GM19463 (cell line): ENCODE results near the gene EMX2.
A peak's percentile ranks its signal among the peaks of the same experiment; 100 is the strongest.

ENCODE experiments used
- ATAC-seq: cut with Tn5 transposase; IDR thresholded peaks from one replicate; pipeline ENCODE4 v1.9.1; 2021; ENCODE audit warnings: mild to moderate bottlenecking, moderate library complexity; ENCODE audit not compliant: unreplicated experiment

EMX2 gene

DNA sequence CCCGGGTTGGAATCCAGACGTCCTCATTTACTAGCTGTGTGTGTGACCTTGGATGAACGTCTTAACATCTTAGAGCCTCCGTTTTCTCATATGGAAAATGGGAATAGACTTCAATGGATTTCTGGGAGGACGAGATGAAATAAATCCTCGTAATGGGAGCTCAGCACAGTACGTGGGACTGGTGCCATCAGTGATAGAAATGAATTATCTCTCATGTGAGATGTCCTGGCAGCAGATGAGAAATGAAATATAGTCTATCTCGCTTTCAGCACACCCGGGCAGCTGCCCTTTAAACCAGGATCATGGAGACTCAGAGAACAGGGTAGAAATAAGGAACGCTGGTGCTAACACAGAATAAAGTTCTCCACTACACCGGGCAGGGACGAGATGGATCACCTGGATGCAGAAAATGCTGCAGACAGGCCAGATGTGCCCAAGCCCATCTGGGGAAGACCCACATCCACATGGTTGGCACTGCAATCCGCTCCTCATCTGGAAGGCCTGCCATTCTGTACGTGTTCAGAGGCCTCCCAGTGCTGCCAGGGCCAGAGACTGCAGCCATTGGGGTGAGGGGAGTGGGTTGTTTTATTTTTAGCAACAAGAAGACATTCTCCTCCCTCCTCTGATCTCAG, 11.1 kb upstream of the EMX2 start:
- no peak for ATAC-seq

DNA sequence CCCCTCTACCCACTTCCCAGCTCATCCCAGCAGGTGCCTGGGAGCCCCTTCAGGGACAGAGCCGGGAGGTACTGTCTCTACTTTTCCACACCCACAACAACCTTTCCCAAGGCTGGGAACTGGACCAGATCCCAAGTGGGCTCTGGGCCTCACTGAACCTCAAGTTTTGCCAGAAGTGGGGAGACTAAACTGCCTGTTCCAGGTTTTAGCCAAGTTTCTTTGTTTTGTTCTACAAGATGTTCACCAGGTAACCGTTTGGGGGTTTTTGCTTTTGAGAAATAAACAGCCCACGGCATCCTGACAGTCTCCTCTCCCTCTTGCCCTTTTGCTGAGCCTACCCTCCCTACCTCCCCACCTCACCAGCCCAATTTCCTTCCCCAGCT, 10.6 kb upstream of the EMX2 start:
- no peak for ATAC-seq

DNA sequence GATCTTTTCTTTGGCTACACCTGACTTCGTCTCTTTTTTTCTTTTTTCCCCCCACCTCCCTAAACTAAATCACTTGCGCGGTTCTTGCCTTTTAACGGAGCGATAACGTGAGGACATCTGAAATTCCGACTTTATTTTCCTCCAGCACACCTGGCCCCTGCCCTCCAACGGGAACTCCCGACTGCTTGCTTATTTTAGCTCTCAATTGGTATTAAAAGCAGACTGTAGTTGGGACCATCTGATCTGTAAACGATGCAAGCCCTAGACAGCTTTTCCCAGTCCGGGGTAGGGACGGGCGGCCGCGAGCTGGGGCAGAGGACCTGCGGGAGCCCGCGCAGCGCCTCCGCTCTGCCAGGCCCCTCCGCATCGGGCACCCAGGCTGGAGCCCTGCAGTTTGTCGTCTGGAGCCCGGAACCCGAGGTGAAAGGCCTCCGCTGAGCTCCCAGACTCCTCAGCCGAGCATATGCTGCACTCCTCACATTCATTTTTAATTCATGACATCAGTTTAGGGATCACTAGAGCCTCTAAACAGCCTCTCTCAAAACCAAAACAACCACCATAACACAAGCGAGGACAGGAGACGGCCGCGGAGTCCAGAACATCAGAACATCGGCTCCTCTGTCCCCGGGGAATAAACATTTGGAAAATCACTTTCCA, 10.0 kb upstream of the EMX2 start:
- ATAC-seq, result no peak

DNA sequence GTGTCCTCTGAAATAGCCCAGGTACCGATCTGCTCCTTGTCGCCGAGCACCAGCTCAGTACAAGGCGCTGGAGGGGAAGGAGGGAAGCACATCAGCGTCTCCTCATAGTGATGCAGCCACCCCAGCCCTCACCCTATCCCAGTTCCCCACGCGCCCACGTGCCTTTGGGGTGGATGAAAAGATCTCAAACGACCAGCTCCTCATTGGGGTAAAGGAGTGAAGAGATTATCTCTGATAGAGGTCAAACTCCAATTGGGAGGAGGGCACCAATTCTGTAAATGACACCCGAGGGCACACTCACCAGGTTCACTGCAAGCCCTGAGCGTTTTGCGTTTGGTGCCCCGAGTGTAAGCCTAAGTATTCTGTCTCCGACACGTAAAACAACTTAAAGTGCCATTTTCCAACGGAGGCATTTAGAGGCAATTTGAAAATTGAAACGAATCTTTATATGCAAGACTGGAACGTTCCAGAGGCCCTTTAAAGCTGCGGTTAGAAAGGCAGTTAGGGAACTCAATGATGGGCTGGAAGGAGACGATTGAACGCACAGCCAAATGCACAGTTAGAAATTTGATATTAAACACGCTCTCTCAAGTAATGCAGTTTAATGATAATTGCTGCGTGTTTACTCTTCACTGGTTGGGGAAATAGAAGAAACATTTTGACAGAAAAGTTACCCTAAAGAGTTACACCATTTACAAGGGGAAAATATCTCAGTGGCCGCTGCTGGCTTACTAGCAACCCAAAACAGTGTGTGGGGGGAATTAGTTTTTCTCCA, 8.9 kb upstream of the EMX2 start:
- no peak for ATAC-seq

DNA sequence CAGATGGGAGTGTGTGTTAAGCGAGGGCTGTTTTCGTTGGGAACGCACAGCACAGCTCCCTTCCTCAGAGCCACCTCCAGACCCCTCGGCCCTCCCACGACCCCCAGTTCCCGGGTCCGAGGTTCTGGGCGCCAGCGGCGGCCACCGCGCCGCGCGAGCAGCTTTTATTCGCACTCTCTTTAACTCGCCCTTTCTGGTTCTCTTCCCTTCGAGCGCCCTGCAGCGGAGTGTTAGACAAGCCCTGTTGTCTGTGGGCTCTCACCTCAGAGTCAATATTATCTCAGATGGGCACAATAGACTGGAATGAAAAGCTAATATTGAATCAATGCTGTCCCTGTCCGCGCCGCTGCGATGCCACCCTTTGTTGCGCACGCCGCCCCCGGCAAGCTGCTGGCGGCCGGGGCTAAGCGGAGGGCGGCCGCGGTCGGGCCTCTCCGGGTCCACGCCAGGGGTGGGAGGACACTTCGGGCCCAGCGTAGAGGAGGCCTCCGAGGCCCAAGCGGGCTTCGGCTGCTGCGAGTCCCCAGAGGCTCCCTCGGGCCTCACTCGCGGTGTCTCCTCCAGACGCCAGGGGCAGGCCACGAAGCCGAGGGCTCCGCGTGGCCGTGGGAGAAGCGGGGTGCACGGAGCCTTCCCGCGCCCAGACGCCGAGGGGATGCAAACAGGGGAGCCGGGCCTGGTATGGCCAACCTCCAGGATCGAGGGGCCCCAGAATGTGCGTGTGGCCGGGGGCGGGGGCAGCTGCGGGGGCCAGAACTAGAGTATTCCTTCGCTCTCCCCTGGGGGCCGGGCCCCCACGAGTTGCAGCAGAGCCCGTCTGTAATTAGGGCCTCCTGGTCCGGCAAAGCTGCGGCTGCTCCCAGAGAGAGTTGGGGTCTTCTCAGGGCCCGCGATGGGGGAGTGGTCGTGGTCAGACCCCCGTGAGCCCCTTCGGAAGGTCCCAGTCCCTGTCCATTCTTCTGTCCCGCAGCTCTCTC, 7.9 kb upstream of the EMX2 start:
- ATAC-seq, result no peak

DNA sequence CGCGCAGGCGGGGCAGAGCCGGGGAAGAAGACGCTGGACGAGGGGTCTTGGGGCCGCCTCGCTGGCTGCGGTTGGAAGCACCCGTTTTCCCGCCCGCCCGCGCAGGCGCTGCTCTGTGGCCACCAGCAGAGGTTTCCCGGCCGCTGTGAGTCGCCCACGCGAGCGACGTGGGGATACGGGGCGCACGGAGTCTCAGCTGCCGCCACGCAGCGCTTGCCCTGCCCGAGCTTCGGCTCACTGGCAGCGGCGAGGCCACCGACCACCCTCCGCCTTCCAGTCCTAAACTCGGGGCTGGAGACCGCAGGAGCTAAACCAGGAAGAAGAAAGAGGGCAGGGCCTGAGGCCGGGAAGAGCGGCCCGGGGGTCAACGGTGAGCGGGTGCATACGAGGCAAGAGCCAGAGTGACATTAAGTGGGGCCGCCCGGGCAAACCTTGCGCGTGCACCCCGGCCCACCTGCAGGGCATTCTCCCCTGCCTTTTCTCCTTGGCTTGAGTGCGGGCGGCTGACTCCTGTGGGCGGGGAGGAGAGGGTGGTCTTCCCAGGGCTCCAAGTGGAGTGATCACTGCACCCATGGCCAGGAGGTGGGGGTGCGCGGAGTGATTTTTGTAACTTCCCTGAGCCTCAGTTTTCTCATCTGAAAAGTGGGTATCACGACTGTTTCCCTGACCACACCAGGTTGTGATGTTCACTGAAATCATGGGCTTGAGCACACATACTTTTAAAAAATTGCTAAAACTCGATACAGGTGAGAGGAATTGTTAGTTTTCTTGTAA, 7.1 kb upstream of the EMX2 start:
- ATAC-seq, result no peak

DNA sequence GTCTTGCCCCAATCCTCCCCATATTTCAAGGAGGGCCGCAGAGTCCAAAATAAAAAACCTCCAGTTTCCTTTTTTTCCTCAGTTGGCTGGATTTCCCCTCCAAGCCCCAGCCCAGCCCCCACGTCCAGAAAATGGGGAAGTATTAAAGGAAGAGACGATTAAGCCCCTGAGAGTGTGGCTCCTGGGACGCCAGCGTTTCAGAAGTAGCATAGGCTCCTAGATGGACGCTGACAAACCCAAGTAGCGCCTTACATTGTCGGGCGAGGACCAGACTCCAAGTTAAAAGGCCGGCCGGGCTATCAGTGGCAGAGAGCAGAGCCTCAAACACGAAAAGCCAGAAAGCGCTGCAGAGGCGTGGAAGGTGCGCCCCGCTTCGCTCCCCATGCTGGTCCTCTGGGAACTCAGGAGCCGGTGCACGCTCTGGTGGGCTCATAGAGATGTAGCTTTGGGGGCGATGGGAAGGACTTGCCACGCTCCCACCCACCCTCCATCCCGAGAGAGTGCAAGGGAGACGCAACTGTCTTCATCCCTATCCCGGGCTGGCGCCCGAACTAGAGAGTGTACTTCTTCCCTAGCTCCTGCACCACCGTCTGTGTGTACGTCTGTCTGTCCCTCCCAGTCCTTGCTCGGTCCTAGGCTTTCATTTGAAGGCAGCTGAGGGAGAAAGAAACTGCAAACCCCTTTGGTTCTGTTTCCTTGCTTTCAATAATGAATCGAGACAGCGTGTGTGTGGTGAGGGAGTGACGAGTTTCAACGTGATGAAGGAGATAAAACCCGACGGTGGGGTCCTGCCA, 6.3 kb upstream of the EMX2 start:
- ATAC-seq, result no peak

DNA sequence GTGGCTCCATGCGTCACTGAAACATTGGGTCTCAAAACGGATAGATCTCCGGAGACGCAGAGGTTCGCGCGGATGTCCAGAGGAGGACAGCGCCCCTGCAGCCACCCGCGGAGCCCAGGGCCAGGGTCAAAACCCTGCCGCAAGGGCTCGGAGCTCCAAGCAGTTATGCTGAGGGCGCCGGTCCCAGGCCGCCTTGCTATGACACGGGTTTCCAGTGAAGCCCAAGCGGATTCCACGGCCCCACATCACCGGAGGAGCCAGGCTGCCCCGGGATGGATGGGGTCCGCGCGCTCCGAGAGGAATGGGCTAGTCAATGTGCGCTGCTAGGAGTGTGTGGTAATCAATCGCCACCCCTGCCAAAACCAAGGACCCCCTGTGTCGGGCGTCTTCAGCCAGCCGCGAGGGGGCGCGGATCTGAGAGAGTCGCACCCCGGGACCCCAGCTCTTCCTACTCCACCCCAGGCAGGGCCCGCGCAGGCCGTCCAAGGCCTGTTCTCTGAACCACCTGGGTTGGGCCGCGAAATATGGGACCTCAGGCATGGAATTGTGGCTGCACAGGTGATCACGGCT, 5.6 kb upstream of the EMX2 start:
- no peak for ATAC-seq

DNA sequence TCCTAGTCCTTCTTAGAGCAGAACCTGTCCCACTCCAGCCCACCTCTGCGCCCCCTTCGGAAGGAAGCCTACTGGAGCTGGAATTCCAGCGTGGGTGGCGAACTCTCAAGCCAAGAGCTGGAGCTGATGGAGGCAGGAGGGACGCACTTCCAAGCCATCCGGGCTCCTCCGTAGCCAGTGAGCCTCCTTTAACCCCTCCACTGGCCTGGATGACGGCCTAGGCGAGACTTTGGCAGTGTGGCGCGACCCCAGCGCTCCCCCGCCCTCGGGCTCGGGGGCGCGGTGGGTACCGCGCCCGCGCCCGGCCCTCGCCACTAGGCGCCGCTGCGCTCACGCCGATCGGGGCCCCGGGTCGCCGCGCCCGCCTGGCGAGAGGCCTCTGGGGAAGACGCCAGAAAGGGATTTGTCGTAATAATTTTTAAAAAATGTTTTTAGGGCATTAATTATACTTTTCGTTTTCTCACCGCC, 5.1 kb upstream of the EMX2 start:
- ATAC-seq, result no peak

DNA sequence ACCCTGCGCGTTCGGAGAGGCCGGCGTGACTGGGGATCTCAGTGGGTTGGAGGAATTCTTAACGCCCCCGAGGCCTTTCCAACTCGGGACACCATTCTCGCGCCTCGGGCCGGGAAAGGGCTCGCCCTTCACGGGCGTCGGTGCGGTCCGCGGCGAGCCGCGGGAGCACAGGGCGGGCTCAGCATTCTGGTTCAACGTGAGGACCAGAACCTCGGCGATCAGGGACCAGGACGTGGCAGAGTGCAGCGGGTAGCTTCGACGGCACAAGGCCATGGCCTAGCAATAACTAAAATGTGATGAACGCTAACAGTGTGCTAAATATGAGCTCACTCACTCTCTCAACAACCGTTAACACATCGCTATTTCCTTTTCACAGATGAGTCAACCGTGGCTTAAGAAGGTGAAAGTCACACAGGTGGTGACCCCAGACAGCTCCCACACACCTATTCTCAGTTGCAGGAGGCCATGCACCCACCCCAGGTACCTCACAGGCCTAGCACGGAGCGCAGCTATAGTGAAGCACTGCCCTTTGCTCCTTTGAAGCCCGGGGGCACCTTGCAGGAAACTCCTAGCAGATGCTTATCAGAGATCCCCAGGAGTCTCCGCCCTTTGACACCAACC, 4.5 kb upstream of the EMX2 start:
- peak; percentile 57 for ATAC-seq

DNA sequence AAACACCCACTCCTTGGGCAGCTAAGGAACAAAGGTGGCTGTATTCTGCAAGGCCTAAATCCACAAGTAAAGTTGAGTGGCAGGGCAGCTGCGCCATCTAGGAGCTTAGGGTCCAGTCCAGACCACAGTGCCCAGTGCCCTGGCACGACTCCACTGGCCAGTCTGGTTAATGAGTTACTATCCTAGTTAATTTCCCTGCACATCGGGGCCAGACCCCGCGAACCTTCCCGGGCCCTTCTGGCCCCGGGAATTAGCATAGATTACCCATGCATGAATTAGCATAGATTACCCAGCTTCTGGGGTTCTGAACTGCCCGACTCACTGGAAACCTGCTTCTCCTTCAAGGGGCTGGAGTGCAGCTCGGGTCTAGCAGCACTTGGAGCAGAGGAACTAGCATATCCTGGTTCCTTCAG, 3.2 kb upstream of the EMX2 start:
- ATAC-seq, result no peak

DNA sequence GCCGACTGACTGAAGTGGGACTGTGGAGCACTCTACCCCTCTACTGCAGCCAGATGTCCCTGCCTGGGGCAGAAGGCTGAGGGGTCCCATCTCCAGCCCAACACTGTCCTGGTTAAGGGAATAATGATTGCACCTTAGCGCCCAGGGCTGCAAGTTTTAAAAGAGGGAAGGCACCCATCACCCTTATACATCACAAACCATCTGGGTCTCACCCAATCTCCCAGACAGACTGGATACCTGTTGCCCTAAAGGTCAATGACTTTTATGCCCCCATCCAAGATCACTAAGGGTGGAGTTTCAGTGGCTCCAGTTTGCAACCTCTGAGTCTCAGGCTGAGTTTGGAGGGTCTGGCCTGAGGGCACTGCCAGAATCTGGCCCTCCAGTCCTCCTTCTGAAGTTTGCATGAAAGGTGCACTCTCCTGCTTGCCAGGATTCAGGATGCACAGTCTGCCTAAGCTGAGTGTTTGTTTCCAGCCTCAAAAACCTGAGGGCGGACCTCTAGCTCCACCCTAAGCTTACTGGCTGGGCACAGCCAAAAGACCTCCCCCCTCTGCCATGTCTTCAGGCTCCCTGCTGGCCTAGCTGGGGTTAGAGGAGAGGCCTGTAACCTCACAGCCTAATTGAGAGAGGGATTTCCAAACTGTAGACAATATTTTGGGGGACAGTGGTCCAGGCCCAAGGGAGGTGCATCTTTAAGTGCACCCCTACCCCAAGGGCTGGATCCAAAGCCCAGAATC, 2.5 kb upstream of the EMX2 start:
- no peak for ATAC-seq

DNA sequence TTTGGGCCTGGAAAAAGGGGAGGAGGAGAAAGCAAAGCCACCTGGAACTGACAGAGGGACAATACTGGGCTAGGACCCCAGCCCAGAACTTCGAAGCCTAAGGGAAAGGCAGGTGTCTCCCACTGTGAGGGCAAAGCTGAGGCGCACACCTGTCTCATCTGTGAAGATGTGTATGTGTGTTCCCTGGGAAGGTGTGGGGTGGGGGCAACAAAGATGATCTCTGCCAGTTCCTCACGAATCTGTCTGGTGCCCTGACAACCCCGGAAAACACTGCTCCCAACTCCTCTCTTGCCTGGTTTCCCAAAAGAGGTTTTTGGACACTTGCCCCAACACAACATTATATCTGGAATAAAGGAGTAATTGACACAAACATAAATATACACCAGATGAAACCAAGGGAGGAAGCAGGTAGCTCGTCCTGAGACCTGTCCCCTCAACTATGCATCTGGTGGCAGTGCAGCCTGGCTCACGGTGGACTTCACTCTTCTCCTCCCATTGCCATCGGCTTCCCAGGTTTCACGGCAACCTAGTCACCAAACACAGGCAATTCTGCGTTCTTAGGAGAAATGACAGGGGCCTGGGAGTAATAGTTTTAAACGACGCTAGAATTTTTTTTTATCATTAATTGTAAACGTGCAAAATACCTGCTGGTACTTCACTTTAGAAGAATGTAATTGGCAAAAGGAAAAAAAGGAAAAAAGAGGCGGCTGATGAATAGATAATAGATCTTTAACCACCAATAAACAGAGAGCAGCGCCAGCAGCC, 1.7 kb upstream of the EMX2 start:
- no peak for ATAC-seq

DNA sequence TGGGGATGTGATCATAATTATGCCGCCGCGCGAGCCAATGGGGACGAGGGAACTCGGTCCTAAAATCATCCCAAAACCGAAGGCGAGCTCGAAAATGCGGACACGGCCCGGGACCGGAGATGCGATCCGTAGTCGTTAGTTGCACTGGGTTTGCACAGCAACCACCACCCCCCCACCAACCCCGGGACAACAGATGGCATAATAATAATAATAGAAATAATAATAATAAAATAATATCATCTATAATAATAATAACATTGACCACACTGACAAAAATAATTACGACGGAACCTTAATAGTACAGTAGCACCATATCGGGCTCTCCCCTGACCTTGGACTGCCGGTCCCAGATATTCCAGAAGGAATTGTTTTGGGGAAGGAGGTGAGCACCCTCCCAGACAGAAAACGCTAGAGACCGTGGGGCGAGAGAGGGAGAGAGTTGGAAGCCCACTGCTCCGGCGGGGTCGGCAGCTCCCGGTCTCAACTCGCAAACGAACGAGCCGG, 1.1 kb upstream of the EMX2 start:
- no peak for ATAC-seq

DNA sequence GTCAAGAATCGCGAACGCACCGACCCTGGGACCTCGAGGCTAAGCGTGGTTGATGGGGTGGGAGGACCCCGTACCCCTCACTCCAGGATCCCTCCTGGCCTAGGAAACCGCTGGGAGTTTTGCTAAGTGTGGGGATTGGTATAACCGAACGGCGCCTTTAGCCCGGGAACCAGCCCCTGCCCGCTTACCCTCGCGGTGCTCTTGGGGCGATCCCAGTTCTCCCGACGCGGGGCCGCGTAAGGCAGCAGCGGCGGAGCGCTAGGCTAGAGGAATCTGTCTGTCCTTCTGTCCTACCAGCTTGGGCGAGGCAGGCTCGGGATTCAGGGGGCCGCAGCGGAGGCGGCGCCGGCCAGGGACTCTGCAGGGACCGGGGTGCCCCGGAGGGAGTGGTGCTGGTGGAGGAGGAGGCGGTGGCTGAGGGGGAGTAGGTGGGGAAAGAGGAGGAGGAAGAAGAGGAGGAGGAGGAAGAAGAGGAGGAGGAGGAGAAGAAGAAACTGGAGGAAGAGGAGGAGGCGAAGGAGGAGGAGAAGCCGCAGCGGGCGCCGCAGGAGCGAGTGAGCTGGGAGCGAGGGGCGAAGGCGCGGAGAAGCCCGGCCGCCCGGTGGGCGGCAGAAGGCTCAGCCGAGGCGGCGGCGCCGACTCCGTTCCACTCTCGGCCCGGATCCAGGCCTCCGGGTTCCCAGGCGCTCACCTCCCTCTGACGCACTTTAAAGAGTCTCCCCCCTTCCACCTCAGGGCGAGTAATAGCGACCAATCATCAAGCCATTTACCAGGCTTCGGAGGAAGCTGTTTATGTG, 439 bp upstream of the EMX2 start:
- no peak for ATAC-seq
